Activated CD4-positive, alpha-beta T cell treated with anti-CD3 and anti-CD28 coated beads, Interleukin-2, amount 50 U/mL, for 48 hours (primary cell): Measurements from ENCODE around the gene TXNDC17.
"Not testable (repeated sequence)": the region's sequence is repeated elsewhere in the genome, so short reads cannot be mapped to it uniquely, and the experiment has no call there.

Experiments
- DNase-seq, 2 experiments: peaks; one replicate each; pipeline ENCODE4 v3.0.0-alpha.2; 2020

TXNDC17 gene

GRCh38 chr17:6663200-6663599 lies 22.3 kb downstream of the TXNDC17 start:
- not testable (repeated sequence) for DNase-seq

GRCh38 chr17:6666077-6666521 lies 25.2 kb downstream of the TXNDC17 start:
- peak; percentile 54 to 58 for DNase-seq

GRCh38 chr17:6666557-6666956 lies 25.7 kb downstream of the TXNDC17 start:
- no peak for DNase-seq

- no peak for DNase-seq
These were observed 26.7 kb downstream of the TXNDC17 start for GRCh38 chr17:6667516-6667915.

- DNase-seq: no peak
These were observed 27.4 kb downstream of the TXNDC17 start for GRCh38 chr17:6668219-6668618.

GRCh38 chr17:6668727-6669425 lies 28.0 kb downstream of the TXNDC17 start:
- no peak for DNase-seq

- no peak for DNase-seq
These were observed 28.8 kb downstream of the TXNDC17 start for GRCh38 chr17:6669479-6670212.

GRCh38 chr17:6670571-6670970 lies 29.7 kb downstream of the TXNDC17 start:
- DNase-seq: no peak

GRCh38 chr17:6670999-6671398 lies 30.1 kb downstream of the TXNDC17 start:
- DNase-seq: no peak

- no peak for DNase-seq
These were observed 30.6 kb downstream of the TXNDC17 start for GRCh38 chr17:6671431-6671830.

- DNase-seq: no peak
These were observed 33.7 kb downstream of the TXNDC17 start for GRCh38 chr17:6674586-6674985.

GRCh38 chr17:6675201-6675825 lies 34.5 kb downstream of the TXNDC17 start:
- no peak for DNase-seq

- DNase-seq: no peak
These were observed 35.9 kb downstream of the TXNDC17 start for GRCh38 chr17:6676802-6677157.

- DNase-seq: peak in 1 of 2 experiments; percentile 17
These were observed 36.4 kb downstream of the TXNDC17 start for GRCh38 chr17:6677158-6677831.

GRCh38 chr17:6677946-6678345 lies 37.1 kb downstream of the TXNDC17 start:
- DNase-seq: no peak

GRCh38 chr17:6679241-6679640 lies 38.4 kb downstream of the TXNDC17 start:
- no peak for DNase-seq

- no peak for DNase-seq
These were observed 40.3 kb downstream of the TXNDC17 start for GRCh38 chr17:6681176-6681575.

- no peak for DNase-seq
These were observed 40.8 kb downstream of the TXNDC17 start for GRCh38 chr17:6681671-6682070.

- no peak for DNase-seq
These were observed 41.5 kb downstream of the TXNDC17 start for GRCh38 chr17:6682339-6682738.

GRCh38 chr17:6683081-6683684 lies 42.3 kb downstream of the TXNDC17 start:
- no peak for DNase-seq

- DNase-seq: no peak
These were observed 43.0 kb downstream of the TXNDC17 start for GRCh38 chr17:6683730-6684459.

GRCh38 chr17:6684460-6684783 lies 43.6 kb downstream of the TXNDC17 start:
- DNase-seq: no peak
